ENCODE measurements around the gene MAP4K2. TPM values are rescaled to one million over a fixed set of nuclear protein-coding genes. Genes with fewer than 3 reads are reported as not detected.

MAP4K2 gene
- total and polyA plus RNA-seq, 2 of the 8 experiments (the other 6 are each of a cell fraction or from before 2014, with no cell fraction given): 20.1 to 20.7 TPM

DNA sequence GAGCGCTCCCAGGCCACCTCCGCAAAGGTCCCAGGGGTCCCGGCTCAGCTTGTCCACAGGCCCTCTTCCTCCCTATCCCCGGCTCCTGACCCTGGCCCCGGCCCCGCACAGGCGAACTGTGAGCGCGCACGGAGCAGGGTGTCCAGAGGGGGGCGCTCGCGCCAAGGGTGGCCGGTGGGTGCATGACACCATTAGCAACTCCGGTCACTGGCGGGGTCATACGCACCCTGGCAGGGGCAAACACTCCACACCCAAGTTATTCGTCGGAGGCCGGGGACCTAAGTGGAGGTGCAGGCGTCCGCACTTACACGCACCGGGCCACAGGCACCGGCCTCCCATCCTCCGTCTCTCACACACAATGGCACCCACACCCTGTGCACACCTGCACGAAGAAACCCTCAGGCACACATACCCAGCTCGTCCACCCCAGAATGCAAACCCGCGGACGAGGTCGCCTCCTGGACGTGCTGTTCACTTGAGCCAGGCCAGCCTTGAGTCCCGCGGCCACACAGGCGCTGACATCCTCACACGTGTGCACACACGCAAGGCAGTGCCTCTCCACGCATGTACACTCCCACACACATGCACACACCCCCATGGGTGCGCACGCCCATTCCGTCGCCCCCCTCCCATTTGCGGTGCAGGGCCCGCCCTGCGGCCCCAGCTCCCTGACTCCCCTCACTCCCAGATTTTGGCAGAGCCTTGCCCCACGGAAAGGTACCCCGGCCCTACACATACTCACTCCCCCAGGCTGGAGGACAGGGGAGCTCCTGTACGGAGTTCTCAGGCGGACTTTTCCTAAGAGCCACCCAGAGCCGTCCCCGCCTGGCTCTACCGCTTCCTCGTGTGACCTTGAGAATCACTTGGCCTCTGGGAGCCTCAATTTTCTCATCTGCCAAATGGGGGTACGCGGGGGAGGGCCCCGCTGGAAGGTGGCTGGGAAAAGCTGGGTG is 59.1 kb downstream of the MAP4K2 start, which contains the start of gene RASGRP2 (continued):
- TF ChIP-seq, protein P1, sequence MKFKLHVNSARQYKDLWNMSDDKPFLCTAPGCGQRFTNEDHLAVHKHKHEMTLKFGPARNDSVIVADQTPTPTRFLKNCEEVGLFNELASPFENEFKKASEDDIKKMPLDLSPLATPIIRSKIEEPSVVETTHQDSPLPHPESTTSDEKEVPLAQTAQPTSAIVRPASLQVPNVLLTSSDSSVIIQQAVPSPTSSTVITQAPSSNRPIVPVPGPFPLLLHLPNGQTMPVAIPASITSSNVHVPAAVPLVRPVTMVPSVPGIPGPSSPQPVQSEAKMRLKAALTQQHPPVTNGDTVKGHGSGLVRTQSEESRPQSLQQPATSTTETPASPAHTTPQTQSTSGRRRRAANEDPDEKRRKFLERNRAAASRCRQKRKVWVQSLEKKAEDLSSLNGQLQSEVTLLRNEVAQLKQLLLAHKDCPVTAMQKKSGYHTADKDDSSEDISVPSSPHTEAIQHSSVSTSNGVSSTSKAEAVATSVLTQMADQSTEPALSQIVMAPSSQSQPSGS (IDR thresholded peaks at IDR 0.05; ENCODE audit: low read length): no peak
- TF ChIP-seq EZH2 (IDR thresholded peaks at IDR 0.05; ENCODE audit: low read depth, low read length, severe bottlenecking) (peak; percentile 44), RAD21 (IDR thresholded peaks at IDR 0.05 in 1 of 2, conservative IDR thresholded peaks at IDR 0.05 in 1 of 2; ENCODE audit: low read depth in 2 of 2, low read length in 2 of 2) (peak; percentile 49 to 76; a peak in 3 of 4 replicates), SIN3A (conservative IDR thresholded peaks at IDR 0.05 in 1 of 2, IDR thresholded peaks at IDR 0.05 in 1 of 2; ENCODE audit: low read depth in 1 of 2, low read length in 2 of 2) (0 out of 4 replicates have a peak, but pooled peaks of 1 of the 2 experiments have one; percentile 34), KDM4A (IDR thresholded peaks at IDR 0.05; ENCODE audit: low read depth, low read length, severe bottlenecking) (peak; percentile 23), RFX5 (IDR thresholded peaks at IDR 0.05; ENCODE audit: borderline replicate concordance, low read depth, low read length) (no peak), FOSL1 (IDR thresholded peaks at IDR 0.05; ENCODE audit: insufficient read depth, low read depth, low read length) (no peak), YY1 (IDR thresholded peaks at IDR 0.05; ENCODE audit: low read depth, low read length) (no peak)
- TF ChIP-seq, protein P2, sequence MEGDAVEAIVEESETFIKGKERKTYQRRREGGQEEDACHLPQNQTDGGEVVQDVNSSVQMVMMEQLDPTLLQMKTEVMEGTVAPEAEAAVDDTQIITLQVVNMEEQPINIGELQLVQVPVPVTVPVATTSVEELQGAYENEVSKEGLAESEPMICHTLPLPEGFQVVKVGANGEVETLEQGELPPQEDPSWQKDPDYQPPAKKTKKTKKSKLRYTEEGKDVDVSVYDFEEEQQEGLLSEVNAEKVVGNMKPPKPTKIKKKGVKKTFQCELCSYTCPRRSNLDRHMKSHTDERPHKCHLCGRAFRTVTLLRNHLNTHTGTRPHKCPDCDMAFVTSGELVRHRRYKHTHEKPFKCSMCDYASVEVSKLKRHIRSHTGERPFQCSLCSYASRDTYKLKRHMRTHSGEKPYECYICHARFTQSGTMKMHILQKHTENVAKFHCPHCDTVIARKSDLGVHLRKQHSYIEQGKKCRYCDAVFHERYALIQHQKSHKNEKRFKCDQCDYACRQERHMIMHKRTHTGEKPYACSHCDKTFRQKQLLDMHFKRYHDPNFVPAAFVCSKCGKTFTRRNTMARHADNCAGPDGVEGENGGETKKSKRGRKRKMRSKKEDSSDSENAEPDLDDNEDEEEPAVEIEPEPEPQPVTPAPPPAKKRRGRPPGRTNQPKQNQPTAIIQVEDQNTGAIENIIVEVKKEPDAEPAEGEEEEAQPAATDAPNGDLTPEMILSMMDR (IDR thresholded peaks at IDR 0.05; ENCODE audit: control extremely low read depth in 1 of 3, insufficient read depth in 1 of 3, low read depth in 1 of 3, low read length in 3 of 3): peak in 2 of 3 experiments; percentile 79 to 84; a peak in 3 of 4 replicates

Measured in H1 (cell line).